HG02938 (cell line): Measurements from ENCODE around the gene TLR8.

Source experiments
- ATAC-seq: cut with Tn5 transposase; IDR thresholded peaks from one replicate; pipeline ENCODE4 v1.9.1; 2021; ENCODE audit warnings: mild to moderate bottlenecking, moderate library complexity; ENCODE audit not compliant: unreplicated experiment

TLR8 gene

GRCh38 chrX:12906046-12906761, at the start of gene TLR8:
Gene TLR8, plus strand, starts transcription at chrX:12906620. Its CDS starts 87 bp downstream, at chrX:12906707.
- ATAC-seq: no peak

- no peak for ATAC-seq
Measured at GRCh38 chrX:12865359-12865758, 41.1 kb upstream of the TLR8 start.

DNA sequence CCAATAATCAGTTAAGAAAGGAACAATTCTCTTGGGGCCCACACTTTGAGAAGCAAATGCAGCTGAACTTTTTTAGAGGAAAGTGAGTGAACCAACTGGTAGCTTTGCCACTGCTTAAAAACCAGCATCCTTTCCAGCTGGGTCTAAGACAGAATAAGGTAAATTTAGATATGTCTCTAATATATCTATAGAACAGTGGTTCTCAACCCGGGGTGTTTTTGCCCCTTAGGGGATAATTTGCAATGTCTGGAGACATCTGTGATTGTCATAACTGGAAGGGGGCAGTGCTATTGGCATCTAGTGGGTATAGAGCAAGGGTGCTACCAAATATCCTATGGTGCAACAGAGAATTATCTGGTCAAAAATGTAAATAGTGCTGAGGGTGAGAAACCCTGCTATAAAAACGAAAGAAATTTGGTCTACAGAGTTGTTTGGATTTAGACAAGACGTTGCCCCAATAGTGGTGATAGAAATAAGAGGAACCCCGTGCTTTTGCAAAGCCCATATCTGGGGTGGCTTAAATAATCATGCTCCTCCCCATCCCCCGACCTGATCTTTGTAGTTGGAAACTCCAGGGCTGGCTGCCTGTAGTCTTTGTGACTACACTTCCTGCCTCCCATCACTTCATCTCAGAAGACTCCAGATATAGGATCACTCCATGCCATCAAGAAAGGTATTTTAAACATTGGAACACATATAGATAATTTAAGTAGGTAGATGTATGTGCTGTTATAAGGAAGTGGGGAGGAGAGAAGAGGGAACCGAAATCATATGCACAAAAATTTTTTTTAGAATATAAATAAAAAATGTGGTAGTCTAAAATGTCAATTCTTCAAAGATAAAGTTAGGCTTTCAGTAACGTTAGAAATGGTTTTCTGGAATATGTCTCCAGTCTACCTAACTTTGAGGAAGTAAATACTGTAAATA, 39.7 kb upstream of the TLR8 start, which contains the start of gene TLR7:
Gene TLR7, plus strand, starts transcription at position 622 of the 927 bp plus-strand sequence. CDS start 507 bp downstream, outside the sequence.
- no peak for ATAC-seq

DNA sequence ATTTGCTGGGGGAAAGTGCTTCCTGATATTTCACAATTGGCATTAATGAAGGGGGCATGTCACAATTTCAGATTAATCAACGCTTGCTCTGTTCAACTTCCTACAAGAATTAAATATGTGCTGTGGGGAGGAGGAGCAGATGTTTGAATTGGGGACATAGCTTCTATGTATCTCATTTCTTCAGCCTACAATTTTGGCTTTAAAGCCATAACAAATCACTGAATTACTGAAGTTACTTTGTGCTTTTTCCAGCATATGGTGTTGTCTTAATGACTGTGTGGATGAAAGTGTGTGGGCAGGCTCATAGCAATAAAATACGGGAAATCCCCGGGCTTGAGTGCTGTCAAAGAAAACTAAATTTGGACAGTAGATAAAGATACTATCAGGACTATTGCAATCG, 38.7 kb upstream of the TLR8 start:
- ATAC-seq: no peak

DNA sequence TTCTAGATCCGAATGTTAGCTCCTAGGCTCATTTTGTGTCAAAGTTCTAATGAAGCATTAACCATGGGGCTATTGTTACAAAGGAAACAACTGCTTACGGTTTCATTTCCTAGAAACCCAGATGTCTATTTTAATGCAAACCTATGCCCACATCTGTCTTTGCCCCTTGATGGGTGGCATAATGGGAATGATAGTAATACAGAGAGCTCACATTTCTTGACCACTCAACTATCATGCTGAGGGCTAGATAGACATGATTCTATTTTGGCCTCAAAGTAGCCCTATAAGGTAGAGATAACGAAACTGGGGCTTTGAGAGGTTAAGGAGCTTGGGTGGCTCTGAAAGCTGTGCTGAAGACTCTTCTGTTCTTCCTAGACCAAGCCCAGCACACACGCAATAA, 37.7 kb upstream of the TLR8 start:
- ATAC-seq: peak; percentile 53

GRCh38 chrX:12871257-12871656, 35.2 kb upstream of the TLR8 start:
- ATAC-seq: no peak

DNA sequence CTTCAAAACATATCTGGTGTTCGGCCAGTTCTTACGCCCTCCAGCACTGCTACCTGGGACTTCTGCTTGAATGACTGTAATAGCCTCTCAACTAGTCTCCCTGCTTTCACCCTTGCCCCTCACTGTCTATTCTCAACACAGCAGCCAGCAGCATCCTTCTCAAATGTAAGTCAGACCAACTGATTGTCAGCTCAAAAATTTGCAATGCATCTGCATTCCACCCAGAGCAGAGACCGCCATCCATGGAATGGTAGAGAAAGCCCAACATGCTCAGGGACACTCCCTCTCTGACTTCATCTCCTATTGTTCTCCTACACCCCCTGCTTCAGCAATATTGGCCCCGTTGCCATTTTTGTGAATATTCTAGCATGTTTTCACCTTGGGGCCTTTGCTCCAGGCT, 33.7 kb upstream of the TLR8 start:
- ATAC-seq: no peak

DNA sequence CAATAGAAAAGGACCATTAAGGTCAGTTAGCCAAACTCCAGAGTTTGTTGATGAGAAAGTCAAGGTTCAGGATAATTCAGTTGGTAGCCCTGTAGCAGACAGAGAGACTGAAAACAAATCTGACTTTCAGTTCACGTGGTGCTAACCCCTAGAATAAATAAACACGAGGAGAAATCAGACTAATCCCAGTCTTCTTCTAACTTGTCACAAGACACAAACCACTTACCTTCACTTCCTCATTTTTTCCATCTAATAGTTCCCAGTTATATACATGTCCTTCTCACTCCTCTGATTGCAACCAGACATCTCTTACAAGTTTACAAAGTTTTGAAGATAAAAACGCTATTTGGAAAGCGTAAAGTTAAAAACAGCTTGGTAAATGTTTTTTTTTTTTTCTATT, 31.8 kb upstream of the TLR8 start:
- no peak for ATAC-seq

- ATAC-seq: no peak
Measured at GRCh38 chrX:12877386-12877785, 29.0 kb upstream of the TLR8 start.

DNA sequence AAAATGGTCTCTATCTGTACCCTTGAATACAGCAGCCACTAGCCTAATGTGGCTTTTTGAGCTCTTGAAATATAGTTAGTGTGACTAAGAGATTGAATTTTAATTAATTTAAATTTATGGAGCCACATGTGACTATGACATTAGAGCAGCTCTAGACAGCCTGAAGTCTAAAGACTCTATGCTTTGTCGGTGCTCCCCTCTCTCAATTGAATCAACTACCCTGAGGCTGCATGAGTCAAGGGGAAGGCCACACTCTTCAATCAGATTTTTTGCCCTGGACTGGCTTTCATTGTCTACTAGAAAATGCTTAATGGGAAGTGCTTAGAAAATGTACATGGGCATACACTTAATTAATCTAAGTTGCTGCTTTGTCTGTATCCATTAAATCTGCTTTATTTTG, 27.9 kb upstream of the TLR8 start:
- no peak for ATAC-seq

- ATAC-seq: no peak
Measured at GRCh38 chrX:12881914-12882313, 24.5 kb upstream of the TLR8 start.

DNA sequence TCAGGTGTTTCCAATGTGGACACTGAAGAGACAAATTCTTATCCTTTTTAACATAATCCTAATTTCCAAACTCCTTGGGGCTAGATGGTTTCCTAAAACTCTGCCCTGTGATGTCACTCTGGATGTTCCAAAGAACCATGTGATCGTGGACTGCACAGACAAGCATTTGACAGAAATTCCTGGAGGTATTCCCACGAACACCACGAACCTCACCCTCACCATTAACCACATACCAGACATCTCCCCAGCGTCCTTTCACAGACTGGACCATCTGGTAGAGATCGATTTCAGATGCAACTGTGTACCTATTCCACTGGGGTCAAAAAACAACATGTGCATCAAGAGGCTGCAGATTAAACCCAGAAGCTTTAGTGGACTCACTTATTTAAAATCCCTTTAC, 20.9 kb upstream of the TLR8 start:
- ATAC-seq: no peak

GRCh38 chrX:12886545-12886944, 19.9 kb upstream of the TLR8 start:
- no peak for ATAC-seq

DNA sequence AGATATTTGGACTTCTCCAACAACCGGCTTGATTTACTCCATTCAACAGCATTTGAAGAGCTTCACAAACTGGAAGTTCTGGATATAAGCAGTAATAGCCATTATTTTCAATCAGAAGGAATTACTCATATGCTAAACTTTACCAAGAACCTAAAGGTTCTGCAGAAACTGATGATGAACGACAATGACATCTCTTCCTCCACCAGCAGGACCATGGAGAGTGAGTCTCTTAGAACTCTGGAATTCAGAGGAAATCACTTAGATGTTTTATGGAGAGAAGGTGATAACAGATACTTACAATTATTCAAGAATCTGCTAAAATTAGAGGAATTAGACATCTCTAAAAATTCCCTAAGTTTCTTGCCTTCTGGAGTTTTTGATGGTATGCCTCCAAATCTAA, 19.3 kb upstream of the TLR8 start:
- ATAC-seq: no peak

DNA sequence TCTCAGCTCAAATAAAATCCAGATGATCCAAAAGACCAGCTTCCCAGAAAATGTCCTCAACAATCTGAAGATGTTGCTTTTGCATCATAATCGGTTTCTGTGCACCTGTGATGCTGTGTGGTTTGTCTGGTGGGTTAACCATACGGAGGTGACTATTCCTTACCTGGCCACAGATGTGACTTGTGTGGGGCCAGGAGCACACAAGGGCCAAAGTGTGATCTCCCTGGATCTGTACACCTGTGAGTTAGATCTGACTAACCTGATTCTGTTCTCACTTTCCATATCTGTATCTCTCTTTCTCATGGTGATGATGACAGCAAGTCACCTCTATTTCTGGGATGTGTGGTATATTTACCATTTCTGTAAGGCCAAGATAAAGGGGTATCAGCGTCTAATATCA, 18.7 kb upstream of the TLR8 start:
- ATAC-seq: no peak

GRCh38 chrX:12890467-12890866, 16.0 kb upstream of the TLR8 start:
- ATAC-seq: peak; percentile 69

DNA sequence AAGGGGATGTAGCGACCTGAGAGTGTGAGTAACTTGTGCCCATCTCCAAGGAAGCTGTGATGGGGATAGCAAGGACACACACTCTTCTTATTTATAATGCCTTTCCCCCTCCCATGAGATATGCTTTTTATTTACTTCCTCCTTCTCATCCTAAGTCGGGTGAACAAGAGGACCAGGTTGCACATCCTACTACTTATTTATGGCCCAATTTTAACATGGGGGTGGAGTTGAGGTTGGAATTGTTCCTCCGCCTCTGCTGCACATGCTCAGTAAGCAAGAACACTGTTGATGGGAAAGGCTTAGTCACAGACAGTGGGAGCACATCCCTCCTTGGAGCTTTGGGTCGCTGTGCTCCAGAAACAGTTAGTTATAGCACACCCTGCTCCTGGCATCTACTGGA, 15.2 kb upstream of the TLR8 start:
- ATAC-seq: no peak

GRCh38 chrX:12891915-12892506, 14.4 kb upstream of the TLR8 start:
- ATAC-seq: peak; percentile 59

- no peak for ATAC-seq
Measured at GRCh38 chrX:12892716-12893115, 13.7 kb upstream of the TLR8 start.

DNA sequence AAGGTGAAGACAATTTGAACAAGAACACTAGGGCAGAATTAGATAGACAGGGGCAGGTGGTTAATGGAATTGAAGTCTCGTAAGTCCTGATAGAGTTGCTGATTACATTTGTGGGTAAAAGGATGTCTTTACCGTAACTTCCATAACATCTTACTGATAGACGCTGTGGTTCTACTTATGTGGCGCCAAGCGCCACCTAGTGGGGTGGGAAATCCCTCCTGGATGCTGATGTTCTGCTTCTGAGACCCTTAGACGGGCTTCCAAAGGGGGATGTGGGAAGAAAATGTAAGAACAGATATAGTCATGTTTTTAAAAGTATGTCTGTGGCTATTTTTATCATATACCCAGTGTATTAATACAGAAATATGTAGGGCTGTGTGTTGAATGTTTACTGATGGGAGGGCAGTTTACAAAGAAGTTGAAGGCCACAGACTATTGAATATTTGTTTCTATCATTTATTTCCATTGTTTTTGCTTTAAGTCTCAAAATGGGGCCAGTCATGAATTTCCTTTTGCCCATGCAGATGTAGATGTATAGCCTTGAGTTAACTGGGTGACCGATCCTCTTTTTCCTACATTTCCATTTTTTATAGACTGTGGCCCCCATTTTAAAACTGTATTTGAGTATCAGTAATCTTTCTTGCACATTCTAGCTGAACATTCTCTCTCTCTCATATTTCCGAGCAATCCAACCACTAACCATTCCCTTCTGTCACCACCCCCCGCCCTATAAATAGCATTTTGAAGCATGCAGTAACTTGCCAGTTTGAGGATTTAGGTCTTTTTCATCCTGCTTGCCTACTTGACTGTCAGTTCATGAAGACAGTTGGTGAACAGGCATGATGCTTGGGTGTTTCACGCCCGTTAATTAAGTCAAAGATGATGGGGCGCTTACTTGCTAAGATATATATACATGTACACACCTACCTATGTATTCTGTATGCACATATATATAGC, 12.1 kb upstream of the TLR8 start:
- no peak for ATAC-seq

- no peak for ATAC-seq
Measured at GRCh38 chrX:12895866-12896265, 10.6 kb upstream of the TLR8 start.
